Ishikawa (cell line): ENCODE results near the gene NLRC5.

Source experiments
- CEBPB ChIP-seq: IDR thresholded peaks from 2 replicates; pipeline ENCODE4 v1.6.1; 2012
- CREB1 ChIP-seq: IDR thresholded peaks from 2 replicates; pipeline ENCODE4 v1.6.1; 2012; ENCODE audit warnings: low read depth
- EGR1 ChIP-seq: IDR thresholded peaks from 2 replicates; pipeline ENCODE4 v1.6.1; 2012
- EP300 ChIP-seq: IDR thresholded peaks from 2 replicates; pipeline ENCODE4 v1.6.1; 2012; ENCODE audit warnings: borderline replicate concordance
- FOXM1 ChIP-seq: IDR thresholded peaks from 2 replicates; pipeline ENCODE4 v1.6.1; 2012; ENCODE audit warnings: low read depth, borderline replicate concordance
- NFIC ChIP-seq: IDR thresholded peaks from 2 replicates; pipeline ENCODE4 v1.6.1; 2012
- RAD21 ChIP-seq: IDR thresholded peaks from 2 replicates; pipeline ENCODE4 v1.6.1; 2012; ENCODE audit warnings: low read depth
- TAF1 ChIP-seq: IDR thresholded peaks from 2 replicates; pipeline ENCODE4 v1.6.1; 2012; ENCODE audit warnings: low read depth, mild to moderate bottlenecking
- TCF12 ChIP-seq: IDR thresholded peaks from 2 replicates; pipeline ENCODE4 v1.6.1; 2012; ENCODE audit warnings: low read depth
- TEAD4 ChIP-seq: IDR thresholded peaks from 2 replicates; pipeline ENCODE4 v1.6.1; 2012
- USF1 ChIP-seq: IDR thresholded peaks from 2 replicates; pipeline ENCODE4 v1.6.1; 2012
- YY1 ChIP-seq: IDR thresholded peaks from 2 replicates; pipeline ENCODE4 v1.6.1; 2012; ENCODE audit warnings: low read depth
- ZBTB7A ChIP-seq: IDR thresholded peaks from 2 replicates; pipeline ENCODE4 v1.6.1; 2012; ENCODE audit warnings: low read depth
- TF ChIP-seq, protein P1 (sequence below): IDR thresholded peaks from 2 replicates; pipeline ENCODE4 v1.6.1; 2012
- TF ChIP-seq, protein P2 (sequence below): IDR thresholded peaks from 2 replicates; pipeline ENCODE4 v1.6.1; 2012; ENCODE audit warnings: low read depth, mild to moderate bottlenecking

The NLRC5 gene

DNA sequence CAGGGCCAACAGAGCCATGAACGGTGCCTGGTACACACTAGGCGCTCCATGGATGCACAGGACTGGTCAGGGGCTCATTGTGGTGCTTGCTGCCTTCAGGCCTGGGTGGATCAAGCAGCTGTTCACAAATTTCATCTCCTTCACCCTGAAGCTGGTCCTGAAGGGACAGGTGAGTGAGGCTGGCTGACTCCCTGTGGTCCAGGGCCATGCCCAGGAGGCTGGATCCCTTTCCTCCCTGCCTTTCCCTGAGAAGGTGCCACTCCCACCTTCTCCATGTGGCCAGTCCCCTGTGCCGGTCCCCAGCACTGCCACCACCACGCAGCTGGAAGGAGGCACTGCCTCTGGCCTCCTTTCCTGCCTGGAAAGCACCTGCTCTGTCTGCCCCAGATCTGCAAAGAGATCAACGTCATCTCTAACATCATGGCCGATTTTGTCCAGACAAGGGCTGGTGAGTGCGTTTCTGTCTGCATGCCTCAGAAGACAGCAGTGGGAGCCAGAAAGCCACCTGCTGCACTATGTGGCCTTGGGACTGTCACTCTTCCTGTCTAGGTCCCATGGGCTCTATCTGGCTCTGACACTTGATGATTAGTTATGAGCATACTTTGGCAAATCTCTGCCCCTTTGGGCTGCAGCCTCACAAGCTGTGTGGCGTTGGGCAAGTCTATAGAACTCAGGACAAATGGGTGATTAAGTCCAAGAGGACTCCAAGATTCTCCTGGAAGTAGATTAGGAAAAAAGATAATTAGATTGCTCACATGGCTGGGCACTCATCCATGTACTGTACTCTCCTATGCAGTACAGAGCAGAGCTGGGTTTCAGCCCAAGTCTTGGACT is 18.2 kb upstream of the NLRC5 start:
- no peak for TF ChIP-seq USF1
- no peak for TF ChIP-seq YY1
- no peak for TF ChIP-seq EGR1
- no peak for TF ChIP-seq NFIC
- no peak for TF ChIP-seq ZBTB7A
- no peak for TF ChIP-seq EP300
- no peak for TF ChIP-seq FOXM1
- TF ChIP-seq CEBPB: no peak
- no peak for TF ChIP-seq TEAD4
- no peak for TF ChIP-seq RAD21
- TF ChIP-seq CREB1: no peak
- no peak for TF ChIP-seq TAF1
- TF ChIP-seq, protein P1, sequence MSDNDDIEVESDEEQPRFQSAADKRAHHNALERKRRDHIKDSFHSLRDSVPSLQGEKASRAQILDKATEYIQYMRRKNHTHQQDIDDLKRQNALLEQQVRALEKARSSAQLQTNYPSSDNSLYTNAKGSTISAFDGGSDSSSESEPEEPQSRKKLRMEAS: no peak
- TF ChIP-seq, protein P2, sequence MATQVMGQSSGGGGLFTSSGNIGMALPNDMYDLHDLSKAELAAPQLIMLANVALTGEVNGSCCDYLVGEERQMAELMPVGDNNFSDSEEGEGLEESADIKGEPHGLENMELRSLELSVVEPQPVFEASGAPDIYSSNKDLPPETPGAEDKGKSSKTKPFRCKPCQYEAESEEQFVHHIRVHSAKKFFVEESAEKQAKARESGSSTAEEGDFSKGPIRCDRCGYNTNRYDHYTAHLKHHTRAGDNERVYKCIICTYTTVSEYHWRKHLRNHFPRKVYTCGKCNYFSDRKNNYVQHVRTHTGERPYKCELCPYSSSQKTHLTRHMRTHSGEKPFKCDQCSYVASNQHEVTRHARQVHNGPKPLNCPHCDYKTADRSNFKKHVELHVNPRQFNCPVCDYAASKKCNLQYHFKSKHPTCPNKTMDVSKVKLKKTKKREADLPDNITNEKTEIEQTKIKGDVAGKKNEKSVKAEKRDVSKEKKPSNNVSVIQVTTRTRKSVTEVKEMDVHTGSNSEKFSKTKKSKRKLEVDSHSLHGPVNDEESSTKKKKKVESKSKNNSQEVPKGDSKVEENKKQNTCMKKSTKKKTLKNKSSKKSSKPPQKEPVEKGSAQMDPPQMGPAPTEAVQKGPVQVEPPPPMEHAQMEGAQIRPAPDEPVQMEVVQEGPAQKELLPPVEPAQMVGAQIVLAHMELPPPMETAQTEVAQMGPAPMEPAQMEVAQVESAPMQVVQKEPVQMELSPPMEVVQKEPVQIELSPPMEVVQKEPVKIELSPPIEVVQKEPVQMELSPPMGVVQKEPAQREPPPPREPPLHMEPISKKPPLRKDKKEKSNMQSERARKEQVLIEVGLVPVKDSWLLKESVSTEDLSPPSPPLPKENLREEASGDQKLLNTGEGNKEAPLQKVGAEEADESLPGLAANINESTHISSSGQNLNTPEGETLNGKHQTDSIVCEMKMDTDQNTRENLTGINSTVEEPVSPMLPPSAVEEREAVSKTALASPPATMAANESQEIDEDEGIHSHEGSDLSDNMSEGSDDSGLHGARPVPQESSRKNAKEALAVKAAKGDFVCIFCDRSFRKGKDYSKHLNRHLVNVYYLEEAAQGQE: no peak
- TF ChIP-seq TCF12: no peak

- TF ChIP-seq TAF1 (no peak), TEAD4 (no peak), NFIC (no peak), RAD21 (no peak), TCF12 (no peak)
- TF ChIP-seq, protein P2: no peak
Observed at GRCh38 chr16:56971768-56972043, 17.7 kb upstream of the NLRC5 start.

DNA sequence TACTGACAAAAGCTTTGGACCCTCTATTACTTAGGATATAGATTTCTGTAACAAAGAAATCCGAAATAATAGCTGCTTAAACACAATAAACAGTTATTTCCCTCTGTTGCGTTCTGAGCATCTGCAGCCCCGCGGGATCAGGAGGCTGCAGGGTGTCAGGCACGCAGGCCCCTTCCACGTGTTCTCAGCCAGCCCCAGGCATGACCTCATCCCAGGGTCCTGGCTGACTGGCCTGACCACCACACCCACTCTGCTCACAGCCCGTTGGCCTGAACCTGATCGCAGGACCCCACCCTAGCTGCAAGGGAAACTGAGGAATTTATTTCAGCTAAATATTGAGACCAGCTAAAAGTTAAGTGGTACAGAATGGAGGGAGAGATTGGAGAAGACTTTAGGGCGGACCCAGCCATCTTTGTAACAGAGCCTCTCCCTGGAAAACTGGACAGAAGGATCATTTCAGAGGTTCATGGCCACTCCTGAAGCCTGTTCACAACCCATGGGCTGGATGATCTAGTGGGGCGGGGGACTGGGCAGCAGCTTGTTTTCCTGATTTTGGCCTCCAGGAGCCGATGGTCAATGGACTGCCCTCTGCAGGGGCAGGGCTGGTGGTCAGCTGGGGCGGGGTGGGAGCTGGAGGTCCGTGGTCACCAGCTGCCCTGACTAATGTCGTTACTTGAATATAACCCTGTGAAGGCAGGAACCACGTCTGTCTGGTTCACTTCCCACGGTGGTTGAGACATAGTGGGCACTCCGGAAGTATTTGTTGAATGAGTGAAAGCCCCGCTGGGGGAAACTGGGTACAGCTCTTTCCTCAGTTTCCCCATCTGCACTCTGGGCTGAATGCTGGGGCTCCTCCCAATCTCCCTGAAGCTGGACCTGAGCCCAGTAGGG is 16.7 kb upstream of the NLRC5 start:
- TF ChIP-seq EP300 (no peak), FOXM1 (no peak)
- TF ChIP-seq, protein P1: no peak

GRCh38 chr16:56973294-56973689 is 16.1 kb upstream of the NLRC5 start:
- TF ChIP-seq, protein P2: no peak
- no peak for TF ChIP-seq CREB1
- no peak for TF ChIP-seq EP300
- TF ChIP-seq YY1: no peak
- TF ChIP-seq ZBTB7A: no peak
- TF ChIP-seq EGR1: no peak
- no peak for TF ChIP-seq TAF1
- no peak for TF ChIP-seq RAD21
- no peak for TF ChIP-seq CEBPB
- TF ChIP-seq FOXM1: no peak
- TF ChIP-seq TEAD4: no peak
- TF ChIP-seq, protein P1: no peak
- TF ChIP-seq NFIC: no peak
- TF ChIP-seq TCF12: no peak
- TF ChIP-seq USF1: no peak
